Activated naive CD4-positive, alpha-beta T cell treated with Interleukin-2 at 50 U/mL for 16 hours (primary cell): ENCODE measurements around the gene JTB.

Source experiments
- DNase-seq: peaks from one replicate; pipeline ENCODE4 v3.0.0-alpha.2; 2020

JTB gene

GRCh38 chr1:153929981-153930948 is 47.2 kb downstream of the JTB start:
- no peak for DNase-seq

GRCh38 chr1:153929426-153929825 is 48.0 kb downstream of the JTB start:
- DNase-seq: no peak

GRCh38 chr1:153928791-153929341 is 48.6 kb downstream of the JTB start:
- no peak for DNase-seq

GRCh38 chr1:153928245-153928644 is 49.2 kb downstream of the JTB start:
- DNase-seq: no peak

- DNase-seq: no peak
Observed at GRCh38 chr1:153926405-153926804, 51.1 kb downstream of the JTB start.
